Neural cell (in vitro differentiated cells): ENCODE results near the gene PODXL2.

Experiments used
- CTCF ChIP-seq: fragments of 450-650 bp; IDR thresholded peaks from 2 replicates; pipeline ENCODE4 v1.5.1; 2014; ENCODE audit warnings: antibody characterized with exemption, mild to moderate bottlenecking, moderate library complexity; ENCODE audit not compliant: poor library complexity, severe bottlenecking
- EP300 ChIP-seq: fragments of 450-650 bp; conservative IDR thresholded peaks from 2 replicates; pipeline ENCODE4 v1.6.1; 2014; ENCODE audit warnings: antibody characterized with exemption, mild to moderate bottlenecking, moderate library complexity; ENCODE audit not compliant: poor library complexity, severe bottlenecking
- EZH2 ChIP-seq: fragments of 200-600, 300-800 bp; shearing (Covaris generic), sonication (generic); IDR thresholded peaks from 2 replicates; pipeline ENCODE4 v1.6.1; 2014; ENCODE audit warnings: antibody characterized with exemption, low read length, borderline replicate concordance, mild to moderate bottlenecking; ENCODE audit not compliant: insufficient read depth, poor library complexity, severe bottlenecking
- POLR2AphosphoS5 ChIP-seq: IDR thresholded peaks from 2 replicates; pipeline ENCODE4 v1.6.1; 2012
- RAD21 ChIP-seq: fragments of 450-650 bp; conservative IDR thresholded peaks from 2 replicates; pipeline ENCODE4 v1.6.1; 2014; ENCODE audit warnings: antibody characterized with exemption, mild to moderate bottlenecking, moderate library complexity

DNA sequence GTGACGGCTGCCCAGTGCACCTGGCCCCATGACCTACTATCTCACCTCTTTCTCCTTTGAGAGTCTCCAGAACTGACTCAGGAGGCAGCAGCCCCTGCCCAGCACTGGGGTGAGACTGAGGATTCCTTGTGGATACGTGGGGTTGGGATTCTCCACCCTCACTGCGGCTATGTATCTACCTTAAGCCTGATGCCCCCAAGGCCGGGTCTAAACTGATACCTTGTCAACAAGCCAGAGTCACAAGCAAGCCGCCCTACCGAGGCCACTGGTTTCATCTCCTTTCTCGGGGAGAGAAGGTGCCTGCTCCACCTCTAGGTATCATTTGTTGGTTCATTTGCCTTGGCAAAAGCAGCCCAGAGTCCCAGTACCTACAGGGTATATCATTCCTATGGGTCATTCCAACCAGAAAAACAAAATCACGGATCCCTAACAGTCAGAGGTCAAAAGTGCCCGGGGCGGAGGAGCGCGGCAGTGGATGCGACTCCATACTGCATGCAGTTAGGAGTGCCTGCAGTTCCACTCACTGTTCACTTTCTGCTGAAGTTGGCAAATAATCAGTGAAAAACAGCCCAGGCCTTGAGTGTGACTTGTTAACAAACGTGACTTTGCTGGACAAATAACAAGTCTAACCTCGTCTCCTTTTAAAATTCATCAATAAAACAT is 91.3 kb downstream of the PODXL2 start:
- TF ChIP-seq CTCF (no peak), RAD21 (no peak), EZH2 (no peak), EP300 (no peak), POLR2AphosphoS5 (no peak)
